GM12878 (cell line): ENCODE measurements around the gene EEF2K. TPM values are rescaled to one million over a fixed set of nuclear protein-coding genes. Genes with fewer than 3 reads are reported as not detected.

Source experiments
- ATAC-seq: fragments of 200-7000 bp; cut with Tn5 transposase; 3 replicates; pipeline ENCODE4 v1.9.1; 2020; ENCODE audit warnings: mild to moderate bottlenecking, moderate library complexity
- BruUV-seq: library from RNA; stranded (reverse); fragments of 400-500 nt; replicated peaks from 2 replicates; lab custom pipeline; 2021; lab: Mats Ljungman, UMichigan
- CTCF ChIA-PET: fragments of 300-600 bp; sonication (Branson Sonifier 250); formaldehyde crosslinking; extraction: SDS; loops from one replicate; lab custom pipeline; 2021; ENCODE audit warnings: inconsistent platforms; lab: Yijun Ruan, JAX
- POLR2A ChIA-PET: fragments of 350-600 bp; formaldehyde crosslinking; extraction: SDS; loops from one replicate; lab custom pipeline; 2021; ENCODE audit warnings: inconsistent platforms; lab: Charles Lee
- RAD21 ChIA-PET: fragments of 300-600 bp; sonication (Branson Sonifier 250); formaldehyde crosslinking; loops from one replicate; lab custom pipeline; 2023; ENCODE audit warnings: antibody characterized with exemption; ENCODE audit not compliant: unreplicated experiment; lab: Charles Lee
- SMC1A ChIA-PET: fragments of 300-600 bp; sonication (Branson Sonifier 250); formaldehyde crosslinking; loops from one replicate; lab custom pipeline; 2023; ENCODE audit not compliant: unreplicated experiment, uncharacterized antibody; lab: Charles Lee
- DNase-seq: peaks from one replicate; pipeline ENCODE4 v3.0.0-alpha.2; 2011; ENCODE audit warnings: low read depth, low spot score
- FAIRE-seq: peaks from 3 replicates; lab custom pipeline; 2011; peaks lifted over from hg19 to GRCh38; lab: Jason Lieb, UNC
- H2AFZ ChIP-seq: 2 replicates; pipeline ENCODE4 v1.6.0; 2011; ENCODE audit warnings: low read depth, low read length, control low read depth; ENCODE audit not compliant: control insufficient read depth
- H3K27ac ChIP-seq: 2 replicates; pipeline ENCODE4 v1.5.1; 2011; ENCODE audit warnings: control low read depth; ENCODE audit not compliant: control insufficient read depth, insufficient read depth
- H3K27me3 ChIP-seq, 2 experiments: replicated peaks in 1 of 2; 2 replicates each; pipeline versions ENCODE4 v1.6.0 to v1.6.1; 2011; ENCODE audit warnings: low read length in 1 of 2; ENCODE audit not compliant: control insufficient read depth in 2 of 2, insufficient read depth in 2 of 2
- H3K36me3 ChIP-seq, 2 experiments: 2 replicates each; pipeline ENCODE4 v1.5.1; 2011; ENCODE audit warnings: low read length in 1 of 2; ENCODE audit not compliant: control insufficient read depth in 2 of 2, insufficient read depth in 2 of 2
- H3K4me1 ChIP-seq: 2 replicates; pipeline ENCODE4 v1.6.1; 2011; ENCODE audit warnings: mild to moderate bottlenecking, low read length, moderate library complexity, mixed read lengths; ENCODE audit not compliant: control insufficient read depth, insufficient read depth
- H3K4me2 ChIP-seq: 2 replicates; pipeline ENCODE4 v1.6.0; 2011; ENCODE audit warnings: control low read depth; ENCODE audit not compliant: control insufficient read depth, insufficient read depth
- H3K4me3 ChIP-seq: fragments of 200-600 bp; sonication (generic); 2 replicates; pipeline ENCODE4 v1.5.1; 2016
- H3K79me2 ChIP-seq: 2 replicates; pipeline ENCODE4 v1.6.0; 2011; ENCODE audit warnings: low read length; ENCODE audit not compliant: control insufficient read depth, insufficient read depth
- H3K9ac ChIP-seq: 2 replicates; pipeline ENCODE4 v1.8.0; 2011; ENCODE audit warnings: low read length, control low read depth, mixed read lengths; ENCODE audit not compliant: control insufficient read depth, insufficient read depth
- H3K9me3 ChIP-seq: replicated peaks from 3 replicates; pipeline ENCODE4 v1.5.1; 2011; ENCODE audit warnings: mild to moderate bottlenecking, low read length; ENCODE audit not compliant: control insufficient read depth, insufficient read depth
- H4K20me1 ChIP-seq: 2 replicates; pipeline ENCODE4 v1.6.0; 2011; ENCODE audit not compliant: control insufficient read depth, insufficient read depth
- NR2C1 ChIP-seq: fragments of 450-650 bp; IDR thresholded peaks from 2 replicates; pipeline ENCODE4 v1.6.1; 2017; ENCODE audit warnings: antibody characterized with exemption, mild to moderate bottlenecking, moderate library complexity
- RBBP5 ChIP-seq: fragments of 200-600 bp; sonication (generic); conservative IDR thresholded peaks from 2 replicates; pipeline ENCODE4 v1.6.1; 2016
- SP1 ChIP-seq: IDR thresholded peaks from one replicate; pipeline ENCODE4 v1.6.1; 2011; ENCODE audit warnings: low read depth, low read length
- TAF1 ChIP-seq: IDR thresholded peaks from 2 replicates; pipeline ENCODE4 v1.6.1; 2011; ENCODE audit warnings: mild to moderate bottlenecking, low read depth, low read length, borderline replicate concordance
- ZZZ3 ChIP-seq: IDR thresholded peaks from 2 replicates; pipeline ENCODE4 v1.6.1; 2011; ENCODE audit warnings: low read depth; ENCODE audit not compliant: control insufficient read depth, insufficient read length
- WGBS: methylation state at CpG from one replicate; pipeline ENCODE4 v1.1.6; 2016; ENCODE audit warnings: low lambda C conversion rate; ENCODE audit not compliant: insufficient replicate concordance, insufficient coverage; ENCODE audit errors: missing lambda C conversion rate; 5-methylcytosine and 5-hydroxymethylcytosine counted together
- in situ Hi-C: fragments of 300-500 bp; cut with MboI; formaldehyde crosslinking; loops from 9 replicates; pipeline ENCODE4 v1.14.3; 2018; ENCODE audit warnings: mixed read lengths
- intact Hi-C: fragments of 100-400 bp; cut with micrococcal nuclease; formaldehyde crosslinking; loops from one replicate; pipeline ENCODE4 v1.14.2; 2022; ENCODE audit not compliant: unreplicated experiment
- polyA plus RNA-seq, 11 experiments: library from polyadenylated mRNA; depleted of rRNA in 4 of 11; unstranded in 6 of 11; stranded (reverse) in 5 of 11; fragments of >200 nt; fragmentation: Nextera tagmentation in 4 of 11; fragmentation: Illumina TruSeq in 1 of 11; extraction: Ambion mirVana in 4 of 11; extraction: Trizol in 1 of 11; gene quantifications; 1 replicate in 1 of 11; 2 replicates in 10 of 11; pipeline versions ENCODE4 v1.2.1 to v1.2.3, GENCODE V29; 2011 to 2016; ENCODE audit warnings: inconsistent platforms in 2 of 11, missing spikeins in 2 of 11, low read depth in 1 of 11
- total RNA-seq, 4 experiments: library from RNA; depleted of rRNA in 3 of 4; stranded (reverse); fragments of >200 nt in 3 of 4; fragmentation: Illumina TruSeq in 1 of 4; extraction: Trizol in 1 of 4; gene quantifications; 2 replicates each; pipeline versions ENCODE4 v1.2.1 to v1.2.3, GENCODE V29; 2013 to 2021
- TF ChIP-seq, protein P1 (sequence below): fragments of 450-650 bp; IDR thresholded peaks from 2 replicates; pipeline ENCODE4 v1.6.1; 2018; ENCODE audit warnings: borderline replicate concordance, mild to moderate bottlenecking; ENCODE audit not compliant: partially characterized antibody
- TF ChIP-seq, protein P2 (sequence below): fragments of 150-350 bp; IDR thresholded peaks from 2 replicates; pipeline ENCODE4 v1.6.1; 2016; ENCODE audit warnings: low read depth, low read length
- TF ChIP-seq, protein P3 (sequence below): fragments of 450-650 bp; IDR thresholded peaks from 2 replicates; pipeline ENCODE4 v1.6.1; 2017; ENCODE audit warnings: mild to moderate bottlenecking, moderate library complexity

Gene EEF2K
- total and polyA plus RNA-seq, 10 of the 15 experiments (the other 5 are each of a cell fraction or from before 2014, with no cell fraction given) = 2.0 to 29.6 (median 12.2) TPM

- TF ChIP-seq, protein P1, sequence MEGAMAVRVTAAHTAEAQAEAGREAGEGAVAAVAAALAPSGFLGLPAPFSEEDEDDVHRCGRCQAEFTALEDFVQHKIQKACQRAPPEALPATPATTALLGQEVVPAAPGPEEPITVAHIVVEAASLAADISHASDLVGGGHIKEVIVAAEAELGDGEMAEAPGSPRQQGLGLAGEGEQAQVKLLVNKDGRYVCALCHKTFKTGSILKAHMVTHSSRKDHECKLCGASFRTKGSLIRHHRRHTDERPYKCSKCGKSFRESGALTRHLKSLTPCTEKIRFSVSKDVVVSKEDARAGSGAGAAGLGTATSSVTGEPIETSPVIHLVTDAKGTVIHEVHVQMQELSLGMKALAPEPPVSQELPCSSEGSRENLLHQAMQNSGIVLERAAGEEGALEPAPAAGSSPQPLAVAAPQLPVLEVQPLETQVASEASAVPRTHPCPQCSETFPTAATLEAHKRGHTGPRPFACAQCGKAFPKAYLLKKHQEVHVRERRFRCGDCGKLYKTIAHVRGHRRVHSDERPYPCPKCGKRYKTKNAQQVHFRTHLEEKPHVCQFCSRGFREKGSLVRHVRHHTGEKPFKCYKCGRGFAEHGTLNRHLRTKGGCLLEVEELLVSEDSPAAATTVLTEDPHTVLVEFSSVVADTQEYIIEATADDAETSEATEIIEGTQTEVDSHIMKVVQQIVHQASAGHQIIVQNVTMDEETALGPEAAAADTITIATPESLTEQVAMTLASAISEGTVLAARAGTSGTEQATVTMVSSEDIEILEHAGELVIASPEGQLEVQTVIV = no peak
- TF ChIP-seq, protein P2, sequence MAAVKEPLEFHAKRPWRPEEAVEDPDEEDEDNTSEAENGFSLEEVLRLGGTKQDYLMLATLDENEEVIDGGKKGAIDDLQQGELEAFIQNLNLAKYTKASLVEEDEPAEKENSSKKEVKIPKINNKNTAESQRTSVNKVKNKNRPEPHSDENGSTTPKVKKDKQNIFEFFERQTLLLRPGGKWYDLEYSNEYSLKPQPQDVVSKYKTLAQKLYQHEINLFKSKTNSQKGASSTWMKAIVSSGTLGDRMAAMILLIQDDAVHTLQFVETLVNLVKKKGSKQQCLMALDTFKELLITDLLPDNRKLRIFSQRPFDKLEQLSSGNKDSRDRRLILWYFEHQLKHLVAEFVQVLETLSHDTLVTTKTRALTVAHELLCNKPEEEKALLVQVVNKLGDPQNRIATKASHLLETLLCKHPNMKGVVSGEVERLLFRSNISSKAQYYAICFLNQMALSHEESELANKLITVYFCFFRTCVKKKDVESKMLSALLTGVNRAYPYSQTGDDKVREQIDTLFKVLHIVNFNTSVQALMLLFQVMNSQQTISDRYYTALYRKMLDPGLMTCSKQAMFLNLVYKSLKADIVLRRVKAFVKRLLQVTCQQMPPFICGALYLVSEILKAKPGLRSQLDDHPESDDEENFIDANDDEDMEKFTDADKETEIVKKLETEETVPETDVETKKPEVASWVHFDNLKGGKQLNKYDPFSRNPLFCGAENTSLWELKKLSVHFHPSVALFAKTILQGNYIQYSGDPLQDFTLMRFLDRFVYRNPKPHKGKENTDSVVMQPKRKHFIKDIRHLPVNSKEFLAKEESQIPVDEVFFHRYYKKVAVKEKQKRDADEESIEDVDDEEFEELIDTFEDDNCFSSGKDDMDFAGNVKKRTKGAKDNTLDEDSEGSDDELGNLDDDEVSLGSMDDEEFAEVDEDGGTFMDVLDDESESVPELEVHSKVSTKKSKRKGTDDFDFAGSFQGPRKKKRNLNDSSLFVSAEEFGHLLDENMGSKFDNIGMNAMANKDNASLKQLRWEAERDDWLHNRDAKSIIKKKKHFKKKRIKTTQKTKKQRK = no peak
- TF ChIP-seq RBBP5 = no peak
These were observed 101.8 kb downstream of the EEF2K start (continued) for GRCh38 chr16:22307838-22308237.

DNA sequence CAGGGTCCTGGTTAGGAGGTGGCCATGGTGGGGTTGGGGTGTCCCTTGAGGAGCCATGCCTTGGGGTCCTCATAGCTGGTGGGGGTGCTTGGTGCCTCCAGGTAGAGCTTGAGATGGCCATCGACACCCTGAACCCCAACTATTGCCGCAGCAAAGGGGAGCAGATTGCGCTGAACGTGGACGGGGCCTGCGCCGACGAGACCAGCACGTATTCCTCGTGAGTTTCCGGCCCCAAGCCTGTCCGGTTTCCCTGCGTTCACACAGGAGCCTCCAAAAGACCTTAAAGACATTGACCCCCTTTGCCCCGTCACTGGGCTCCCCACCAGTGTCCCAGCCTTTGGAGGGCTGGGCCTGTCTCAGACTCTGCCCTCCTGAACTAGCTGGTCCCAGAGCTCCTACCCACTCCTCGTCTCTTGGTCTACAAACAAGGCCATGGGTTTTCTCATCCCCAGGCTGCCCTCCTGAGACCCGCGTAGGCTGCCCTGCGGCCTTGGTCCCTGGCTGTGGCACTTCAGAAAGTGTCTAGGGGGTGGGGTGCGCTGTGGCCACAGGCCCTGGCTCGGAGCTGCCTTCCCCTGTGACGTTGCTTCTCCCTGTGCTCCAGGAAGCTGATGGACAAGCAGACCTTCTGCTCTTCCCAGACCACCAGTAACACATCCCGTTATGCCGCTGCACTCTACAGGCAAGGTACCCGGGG, 102.9 kb downstream of the EEF2K start:
- SMC1A ChIA-PET = interaction anchor here (1.4 kb wide), 1 partner anchor 10 kb away, joined by 3 read pairs; no protein-coding TSS in a partner anchor
- POLR2A ChIA-PET = no interaction called here
- CTCF ChIA-PET = interaction anchor here (1.7 to 4.0 kb wide), 2 partner anchors 9 to 10 kb away, joined by 3 to 21 read pairs; no protein-coding TSS in a partner anchor
- WGBS = 96% methylated on average over 24 of the region's 24 CpGs
- no peaks in the 10 kb centered on the region for H3K9me3 ChIP-seq
- peaks cover 14 to 43% of the 10 kb centered on the region in 2 experiments; a peak in 3 of 4 replicates for H3K36me3 ChIP-seq
- BruUV-seq = no TSS peak
- no peaks in the 10 kb centered on the region for H4K20me1 ChIP-seq
- H3K4me1 ChIP-seq = no peaks in the 10 kb centered on the region
- RAD21 ChIA-PET = no interaction called here
- H3K4me2 ChIP-seq = no peak overlapping the region
- in situ Hi-C loops (loop anchor here (25.0 kb wide), 1 partner anchor 253 kb away; no protein-coding TSS in a partner anchor), intact Hi-C loops (no loop called here)
- TF ChIP-seq TAF1 = no peak
- no peak for TF ChIP-seq SP1
- TF ChIP-seq, protein P3, sequence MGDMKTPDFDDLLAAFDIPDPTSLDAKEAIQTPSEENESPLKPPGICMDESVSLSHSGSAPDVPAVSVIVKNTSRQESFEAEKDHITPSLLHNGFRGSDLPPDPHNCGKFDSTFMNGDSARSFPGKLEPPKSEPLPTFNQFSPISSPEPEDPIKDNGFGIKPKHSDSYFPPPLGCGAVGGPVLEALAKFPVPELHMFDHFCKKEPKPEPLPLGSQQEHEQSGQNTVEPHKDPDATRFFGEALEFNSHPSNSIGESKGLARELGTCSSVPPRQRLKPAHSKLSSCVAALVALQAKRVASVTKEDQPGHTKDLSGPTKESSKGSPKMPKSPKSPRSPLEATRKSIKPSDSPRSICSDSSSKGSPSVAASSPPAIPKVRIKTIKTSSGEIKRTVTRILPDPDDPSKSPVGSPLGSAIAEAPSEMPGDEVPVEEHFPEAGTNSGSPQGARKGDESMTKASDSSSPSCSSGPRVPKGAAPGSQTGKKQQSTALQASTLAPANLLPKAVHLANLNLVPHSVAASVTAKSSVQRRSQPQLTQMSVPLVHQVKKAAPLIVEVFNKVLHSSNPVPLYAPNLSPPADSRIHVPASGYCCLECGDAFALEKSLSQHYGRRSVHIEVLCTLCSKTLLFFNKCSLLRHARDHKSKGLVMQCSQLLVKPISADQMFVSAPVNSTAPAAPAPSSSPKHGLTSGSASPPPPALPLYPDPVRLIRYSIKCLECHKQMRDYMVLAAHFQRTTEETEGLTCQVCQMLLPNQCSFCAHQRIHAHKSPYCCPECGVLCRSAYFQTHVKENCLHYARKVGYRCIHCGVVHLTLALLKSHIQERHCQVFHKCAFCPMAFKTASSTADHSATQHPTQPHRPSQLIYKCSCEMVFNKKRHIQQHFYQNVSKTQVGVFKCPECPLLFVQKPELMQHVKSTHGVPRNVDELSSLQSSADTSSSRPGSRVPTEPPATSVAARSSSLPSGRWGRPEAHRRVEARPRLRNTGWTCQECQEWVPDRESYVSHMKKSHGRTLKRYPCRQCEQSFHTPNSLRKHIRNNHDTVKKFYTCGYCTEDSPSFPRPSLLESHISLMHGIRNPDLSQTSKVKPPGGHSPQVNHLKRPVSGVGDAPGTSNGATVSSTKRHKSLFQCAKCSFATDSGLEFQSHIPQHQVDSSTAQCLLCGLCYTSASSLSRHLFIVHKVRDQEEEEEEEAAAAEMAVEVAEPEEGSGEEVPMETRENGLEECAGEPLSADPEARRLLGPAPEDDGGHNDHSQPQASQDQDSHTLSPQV = no peak
- no peak for TF ChIP-seq NR2C1
- no peak for TF ChIP-seq ZZZ3
- FAIRE-seq (no peak), ATAC-seq (no peak), DNase-seq (no peak)
- no peaks in the 10 kb centered on the region for H3K79me2 ChIP-seq
- no peak overlapping the region for H3K4me3 ChIP-seq
- no peak overlapping the region for H3K27ac ChIP-seq
- no peak overlapping the region for H3K9ac ChIP-seq
- H3K27me3 ChIP-seq = no peaks in the 10 kb centered on the region
- no peak overlapping the region for H2AFZ ChIP-seq
